IMR-90 (cell line): ENCODE data around the gene DRAP1. TPM values are rescaled to one million over a fixed set of nuclear protein-coding genes. Genes with fewer than 3 reads are reported as not detected.

Experiments
- ATAC-seq: fragments of 200-7000 bp; cut with Tn5 transposase; 2 replicates; pipeline ENCODE4 v1.9.1; 2020; ENCODE audit warnings: low read depth, mild to moderate bottlenecking, moderate library complexity
- BruUV-seq: library from RNA; stranded (reverse); fragments of 400-500 nt; replicated peaks from 2 replicates; lab custom pipeline; 2021; lab: Mats Ljungman, UMichigan
- CTCF ChIA-PET: fragments of 300-600 bp; formaldehyde crosslinking; extraction: SDS; loops from one replicate; lab custom pipeline; 2021; ENCODE audit warnings: antibody characterized with exemption; lab: Yijun Ruan, JAX
- POLR2A ChIA-PET: fragments of 300-600 bp; sonication (Branson Sonifier 250); formaldehyde crosslinking; loops from one replicate; lab custom pipeline; 2022; ENCODE audit warnings: antibody characterized with exemption; ENCODE audit not compliant: unreplicated experiment; lab: Charles Lee
- DNase-seq: peaks from one replicate; pipeline ENCODE4 v3.0.0; 2013
- H2AFZ ChIP-seq: replicated peaks from 2 replicates; pipeline ENCODE3; 2013; ENCODE audit warnings: low read length, mild to moderate bottlenecking; ENCODE audit not compliant: poor library complexity
- H2AK5ac ChIP-seq: 2 replicates; pipeline ENCODE4 v1.6.1; 2013; ENCODE audit warnings: low read depth, low read length, inconsistent platforms
- H2AK9ac ChIP-seq: replicated peaks from 2 replicates; pipeline ENCODE3; 2013; ENCODE audit warnings: mild to moderate bottlenecking, low read depth, low read length, moderate library complexity; ENCODE audit not compliant: poor library complexity
- H2BK120ac ChIP-seq: 2 replicates; pipeline ENCODE4 v1.6.1; 2013; ENCODE audit warnings: low read depth, low read length, inconsistent platforms
- H2BK15ac ChIP-seq: 3 replicates; pipeline ENCODE4 v1.6.1; 2013; ENCODE audit warnings: low read depth, low read length, inconsistent platforms
- H2BK20ac ChIP-seq: 2 replicates; pipeline ENCODE4 v1.6.1; 2013; ENCODE audit warnings: low read depth, mild to moderate bottlenecking, inconsistent platforms, low read length, moderate library complexity
- H2BK5ac ChIP-seq: 2 replicates; pipeline ENCODE4 v1.6.1; 2013; ENCODE audit warnings: mild to moderate bottlenecking, low read depth, low read length, inconsistent platforms; ENCODE audit not compliant: poor library complexity, severe bottlenecking
- H3K14ac ChIP-seq: replicated peaks from 2 replicates; pipeline ENCODE4 v1.6.1; 2013; ENCODE audit warnings: low read depth, low read length, inconsistent platforms
- H3K18ac ChIP-seq: 2 replicates; pipeline ENCODE4 v1.6.1; 2013; ENCODE audit warnings: low read depth, low read length, control low read depth
- H3K23ac ChIP-seq: 2 replicates; pipeline ENCODE4 v1.6.1; 2013; ENCODE audit warnings: low read depth, low read length, inconsistent platforms
- H3K27ac ChIP-seq: 2 replicates; pipeline ENCODE4 v1.5.1; 2013; ENCODE audit warnings: mild to moderate bottlenecking, control low read depth, low read length; ENCODE audit not compliant: insufficient read depth
- H3K27me3 ChIP-seq: 2 replicates; pipeline ENCODE4 v1.6.1; 2013; ENCODE audit warnings: low read length; ENCODE audit not compliant: control insufficient read depth, insufficient read depth
- H3K36me3 ChIP-seq: 2 replicates; pipeline ENCODE4 v1.6.1; 2013; ENCODE audit warnings: low read length, mixed read lengths; ENCODE audit not compliant: control insufficient read depth, insufficient read depth
- H3K4ac ChIP-seq: 2 replicates; pipeline ENCODE4 v1.6.1; 2013; ENCODE audit warnings: low read depth, low read length, inconsistent platforms
- H3K4me1 ChIP-seq: 2 replicates; pipeline ENCODE4 v1.6.1; 2013; ENCODE audit warnings: low read length, mixed read lengths; ENCODE audit not compliant: control insufficient read depth, insufficient read depth
- H3K4me2 ChIP-seq: 2 replicates; pipeline ENCODE4 v1.6.1; 2013; ENCODE audit warnings: low read depth, mild to moderate bottlenecking, control low read depth, low read length, moderate library complexity
- H3K4me3 ChIP-seq: 2 replicates; pipeline ENCODE4 v1.5.1; 2013; ENCODE audit warnings: low read depth, mild to moderate bottlenecking, control low read depth, low read length, moderate library complexity; ENCODE audit not compliant: insufficient read depth
- H3K56ac ChIP-seq: 2 replicates; pipeline ENCODE4 v1.6.1; 2013; ENCODE audit warnings: low read length, inconsistent platforms; ENCODE audit not compliant: insufficient read depth; ENCODE audit errors: extremely low read depth
- H3K79me1 ChIP-seq, 2 experiments: 2 replicates each; pipeline ENCODE4 v1.6.1; 2013; ENCODE audit warnings: low read length in 2 of 2, inconsistent platforms in 1 of 2, low read depth in 1 of 2
- H3K9ac ChIP-seq: 2 replicates; pipeline ENCODE4 v1.6.1; 2013; ENCODE audit warnings: low read depth, low read length, control low read depth
- H3K9me1 ChIP-seq: 2 replicates; pipeline ENCODE4 v1.6.1; 2013; ENCODE audit warnings: low read length, inconsistent platforms; ENCODE audit not compliant: insufficient read depth
- H3K9me3 ChIP-seq: 2 replicates; pipeline ENCODE4 v1.6.1; 2013; ENCODE audit warnings: low read length; ENCODE audit not compliant: control insufficient read depth, insufficient read depth
- H4K20me1 ChIP-seq: 2 replicates; pipeline ENCODE4 v1.6.1; 2013; ENCODE audit warnings: low read length, inconsistent platforms; ENCODE audit not compliant: insufficient read depth
- H4K5ac ChIP-seq: 2 replicates; pipeline ENCODE4 v1.6.1; 2013; ENCODE audit warnings: mild to moderate bottlenecking, low read depth, low read length, control low read depth
- H4K8ac ChIP-seq, 2 experiments: 2 replicates each; pipeline ENCODE4 v1.6.1; 2013; ENCODE audit warnings: low read depth in 2 of 2, low read length in 2 of 2, control low read depth in 1 of 2, inconsistent platforms in 1 of 2
- H4K91ac ChIP-seq: 2 replicates; pipeline ENCODE4 v1.6.1; 2013; ENCODE audit warnings: low read depth, low read length, inconsistent platforms; ENCODE audit not compliant: insufficient read depth
- BHLHE40 ChIP-seq: fragments of 150-350 bp; IDR thresholded peaks from 2 replicates; pipeline ENCODE4 v1.6.1; 2016; ENCODE audit warnings: mild to moderate bottlenecking, low read depth, low read length
- CEBPB ChIP-seq: IDR thresholded peaks from 2 replicates; pipeline ENCODE4 v1.6.1; 2012; ENCODE audit warnings: low read depth, low read length, improper control_type of control experiment
- ELK1 ChIP-seq: fragments of 150-350 bp; IDR thresholded peaks from 2 replicates; pipeline ENCODE4 v1.6.1; 2016; ENCODE audit warnings: low read depth, mild to moderate bottlenecking, low read length, moderate library complexity, borderline replicate concordance
- MAZ ChIP-seq: IDR thresholded peaks from 2 replicates; pipeline ENCODE4 v1.6.1; 2012; ENCODE audit warnings: low read depth, mild to moderate bottlenecking, low read length, improper control_type of control experiment, moderate library complexity, borderline replicate concordance
- RAD21 ChIP-seq: IDR thresholded peaks from 2 replicates; pipeline ENCODE4 v1.6.1; 2012; ENCODE audit warnings: low read length, improper control_type of control experiment
- RCOR1 ChIP-seq: IDR thresholded peaks from 2 replicates; pipeline ENCODE4 v1.6.1; 2012; ENCODE audit warnings: mild to moderate bottlenecking, low read length, improper control_type of control experiment; ENCODE audit not compliant: insufficient replicate concordance
- SMC3 ChIP-seq: fragments of 150-350 bp; IDR thresholded peaks from 2 replicates; pipeline ENCODE4 v1.6.1; 2016; ENCODE audit warnings: low read depth, mild to moderate bottlenecking, antibody characterized with exemption, low read length, moderate library complexity
- WGBS, 2 experiments: methylation state at CpG; one replicate each; pipeline versions ENCODE4 v1.1.5 to v1.1.7; 2013; ENCODE audit warnings: missing lambda C conversion rate in 2 of 2; ENCODE audit not compliant: insufficient read length in 1 of 2; ENCODE audit errors: extremely low coverage in 2 of 2; 5-methylcytosine and 5-hydroxymethylcytosine counted together
- dilution Hi-C: fragments of 300-500 bp; cut with HindIII; formaldehyde crosslinking; loops from one replicate; pipeline ENCODE4 v1.14.3; 2018; ENCODE audit warnings: low sequenced_read_pairs; ENCODE audit not compliant: unreplicated experiment
- in situ Hi-C: fragments of 300-500 bp; cut with MboI; formaldehyde crosslinking; loops from 3 replicates; pipeline ENCODE4 v1.14.3; 2019; ENCODE audit warnings: low sequenced_read_pairs, inconsistent platforms, mixed read lengths
- intact Hi-C: fragments of 100-400 bp; cut with micrococcal nuclease; formaldehyde crosslinking; loops from 2 replicates; pipeline ENCODE4 v1.10.0; 2022
- polyA plus RNA-seq, 3 experiments: library from polyadenylated mRNA; depleted of rRNA; stranded (reverse); fragments of >200 nt; gene quantifications; 2 replicates each; pipeline ENCODE4 v1.2.3, GENCODE V29; 2012; ENCODE audit warnings: low replicate concordance in 1 of 3
- total RNA-seq: library from RNA; depleted of rRNA; stranded (reverse); fragments of >200 nt; gene quantifications from 2 replicates; pipeline ENCODE4 v1.2.3, GENCODE V29; 2012
- TF ChIP-seq, protein P1 (sequence below): conservative IDR thresholded peaks from 2 replicates; pipeline ENCODE4 v1.5.1; 2012; ENCODE audit warnings: mild to moderate bottlenecking, low read depth, low read length, improper control_type of control experiment
- TF ChIP-seq, protein P2 (sequence below): fragments of 150-350 bp; IDR thresholded peaks from 2 replicates; pipeline ENCODE4 v1.6.1; 2017; ENCODE audit warnings: mild to moderate bottlenecking, antibody characterized with exemption, low read length, low read depth

The DRAP1 gene
- total and polyA plus RNA-seq, 2 of the 4 experiments (the other 2 are of a cell fraction): 237 to 344 TPM

- H3K18ac ChIP-seq: no peak overlapping the region
- H3K9ac ChIP-seq: no peak overlapping the region
- H4K20me1 ChIP-seq: peaks cover 21% of the 10 kb centered on the region
- in situ Hi-C loops: loop anchor here (5.0 kb wide), 1 partner anchor 103 kb away; no protein-coding TSS in a partner anchor
- H3K27ac ChIP-seq: no peak overlapping the region; the same call in 1 of the 2 replicates
- H4K91ac ChIP-seq: no peak overlapping the region
- peaks cover 9 to 53% of the 10 kb centered on the region in 2 experiments for H3K79me1 ChIP-seq
- no peak overlapping the region for H3K4me3 ChIP-seq
- H2BK15ac ChIP-seq: no peak overlapping the region
- TF ChIP-seq SMC3 (peak; percentile 95), ELK1 (no peak), CEBPB (no peak), MAZ (peak; percentile 78; the same call in 1 of the 2 replicates), RCOR1 (peak; percentile 39), BHLHE40 (no peak), RAD21 (peak; percentile 86)
- TF ChIP-seq, protein P1, sequence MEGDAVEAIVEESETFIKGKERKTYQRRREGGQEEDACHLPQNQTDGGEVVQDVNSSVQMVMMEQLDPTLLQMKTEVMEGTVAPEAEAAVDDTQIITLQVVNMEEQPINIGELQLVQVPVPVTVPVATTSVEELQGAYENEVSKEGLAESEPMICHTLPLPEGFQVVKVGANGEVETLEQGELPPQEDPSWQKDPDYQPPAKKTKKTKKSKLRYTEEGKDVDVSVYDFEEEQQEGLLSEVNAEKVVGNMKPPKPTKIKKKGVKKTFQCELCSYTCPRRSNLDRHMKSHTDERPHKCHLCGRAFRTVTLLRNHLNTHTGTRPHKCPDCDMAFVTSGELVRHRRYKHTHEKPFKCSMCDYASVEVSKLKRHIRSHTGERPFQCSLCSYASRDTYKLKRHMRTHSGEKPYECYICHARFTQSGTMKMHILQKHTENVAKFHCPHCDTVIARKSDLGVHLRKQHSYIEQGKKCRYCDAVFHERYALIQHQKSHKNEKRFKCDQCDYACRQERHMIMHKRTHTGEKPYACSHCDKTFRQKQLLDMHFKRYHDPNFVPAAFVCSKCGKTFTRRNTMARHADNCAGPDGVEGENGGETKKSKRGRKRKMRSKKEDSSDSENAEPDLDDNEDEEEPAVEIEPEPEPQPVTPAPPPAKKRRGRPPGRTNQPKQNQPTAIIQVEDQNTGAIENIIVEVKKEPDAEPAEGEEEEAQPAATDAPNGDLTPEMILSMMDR: peak; percentile 100
- TF ChIP-seq, protein P2, sequence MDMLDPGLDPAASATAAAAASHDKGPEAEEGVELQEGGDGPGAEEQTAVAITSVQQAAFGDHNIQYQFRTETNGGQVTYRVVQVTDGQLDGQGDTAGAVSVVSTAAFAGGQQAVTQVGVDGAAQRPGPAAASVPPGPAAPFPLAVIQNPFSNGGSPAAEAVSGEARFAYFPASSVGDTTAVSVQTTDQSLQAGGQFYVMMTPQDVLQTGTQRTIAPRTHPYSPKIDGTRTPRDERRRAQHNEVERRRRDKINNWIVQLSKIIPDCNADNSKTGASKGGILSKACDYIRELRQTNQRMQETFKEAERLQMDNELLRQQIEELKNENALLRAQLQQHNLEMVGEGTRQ: no peak
- ChIA-PET CTCF (interaction anchor here (0.6 to 1.5 kb wide), 14 partner anchors 11 to 652 kb away, joined by 3 to 14 read pairs (median 4); partner anchors contain the start of genes EFEMP2 and MUS81), POLR2A (interaction anchor here (0.6 kb wide), 1 partner anchor 16 kb away, joined by 3 read pairs; the partner anchor contains the start of gene FOSL1)
- H2AK9ac ChIP-seq: peak overlapping the region; percentile 95
- H3K9me1 ChIP-seq: peaks cover 5% of the 10 kb centered on the region; the same call in 1 of the 2 replicates
- 0% methylated on average over 3 of the region's 9 CpGs; no CpG with 5 or more reads in 1 of the 2 experiments for WGBS, 2 experiments
- peak; percentile 65 for DNase-seq
- no peak overlapping the region for H3K4me2 ChIP-seq
- H2AK5ac ChIP-seq: peak overlapping the region; percentile 73; the same call in 1 of the 2 replicates
- no peak overlapping the region for H3K14ac ChIP-seq
- peak overlapping the region; percentile 53; the same call in 1 of the 2 replicates for H3K4ac ChIP-seq
- H2AFZ ChIP-seq: peak overlapping the region; percentile 67
- no TSS peak for BruUV-seq
- H2BK20ac ChIP-seq: no peak overlapping the region
- H2BK5ac ChIP-seq: no peak overlapping the region
- intact Hi-C loops: loop anchor here (1.0 kb wide), 1 partner anchor 105 kb away; no protein-coding TSS in a partner anchor
- H3K56ac ChIP-seq: no peak overlapping the region
- peak; percentile 28 for ATAC-seq
- no peak overlapping the region for H2BK120ac ChIP-seq
- H4K5ac ChIP-seq: no peak overlapping the region
- H3K36me3 ChIP-seq: peaks cover 40% of the 10 kb centered on the region
- dilution Hi-C loops: no loop called here
- no peaks in the 10 kb centered on the region for H3K9me3 ChIP-seq
- H3K4me1 ChIP-seq: peaks cover 4% of the 10 kb centered on the region
- no peak overlapping the region for H4K8ac ChIP-seq
- no peak overlapping the region for H3K23ac ChIP-seq
- H3K27me3 ChIP-seq: no peaks in the 10 kb centered on the region
Measured at GRCh38 chr11:65884716-65885092, 34.5 kb upstream of the DRAP1 start.
